Measurements from ENCODE around the gene CDKN1C. TPM values are rescaled to one million over a fixed set of nuclear protein-coding genes. Genes with fewer than 3 reads are reported as not detected.

Gene CDKN1C
- polyA plus RNA-seq, 4 donors = 4.0 to 328 (median 17.7) TPM

DNA sequence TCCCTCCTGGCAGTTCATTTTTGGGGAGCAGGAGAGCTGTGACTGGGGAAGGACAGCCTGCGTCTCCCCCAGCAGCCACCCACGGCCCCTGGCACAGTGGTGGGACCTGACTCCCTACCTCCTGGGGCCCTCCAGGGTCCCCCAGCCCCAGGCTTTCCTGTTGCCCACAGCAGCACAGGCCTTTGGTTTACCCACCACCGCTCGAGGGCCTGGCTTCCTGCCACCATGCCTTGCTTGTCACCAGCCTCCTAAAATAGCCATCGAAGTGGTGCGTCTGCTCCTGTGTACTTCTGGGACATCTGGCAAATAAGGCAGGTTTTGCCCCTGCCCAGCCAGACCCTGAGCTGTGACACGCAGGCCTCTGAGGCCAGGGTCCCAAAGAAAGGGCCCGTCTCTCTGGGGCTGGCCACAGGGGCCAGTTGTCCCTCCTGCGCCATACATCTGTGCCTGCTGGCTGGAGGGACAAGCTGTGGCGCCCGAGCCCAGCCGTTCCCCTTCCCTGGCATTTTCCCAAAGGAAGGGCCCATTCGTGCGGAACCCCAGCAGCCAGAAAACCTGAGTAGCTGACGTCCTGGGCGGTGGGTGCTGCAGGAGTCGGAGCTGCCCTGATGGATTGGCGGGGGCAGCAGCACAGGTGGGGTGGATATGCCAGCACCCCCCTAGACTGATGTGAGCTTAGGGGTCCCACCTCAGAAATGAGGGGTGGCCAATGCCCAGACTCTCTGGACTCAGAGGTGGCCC is 29.1 kb upstream of the CDKN1C start:
- FAIRE-seq = no peak
- no peak overlapping the region for H3K4me3 ChIP-seq (ENCODE audit: low read depth in 1 of 3, low read length in 3 of 3)
- H3K9me3 ChIP-seq (ENCODE audit: control insufficient read depth in 2 of 2, insufficient read depth in 1 of 2, low read depth in 1 of 2, low read length in 1 of 2) = no peaks in the 10 kb centered on the region
- peaks cover 0 to 4% (median 0%) of the 10 kb centered on the region in 3 donors for H3K27me3 ChIP-seq (ENCODE audit: control insufficient read depth in 3 of 3, insufficient read depth in 3 of 3, low read length in 3 of 3)
- H3K36me3 ChIP-seq (ENCODE audit: control insufficient read depth in 3 of 3, insufficient read depth in 2 of 3, low read depth in 1 of 3, low read length in 3 of 3) = peaks cover 0 to 20% (median 0%) of the 10 kb centered on the region in 3 donors
- 76 to 90% (median 81%) methylated on average over 17 to 18 of the region's 18 CpGs for WGBS, 3 donors
- H3K4me1 ChIP-seq (ENCODE audit: control insufficient read depth in 3 of 3, insufficient read depth in 2 of 3, low read depth in 1 of 3, low read length in 2 of 3) = peaks cover 0 to 40% (median 3%) of the 10 kb centered on the region in 3 donors
- H3K27ac ChIP-seq (ENCODE audit: low read depth in 1 of 3, low read length in 2 of 3) = no peak overlapping the region
- peak in 1 of 2 donors; percentile 9 for DNase-seq

DNA sequence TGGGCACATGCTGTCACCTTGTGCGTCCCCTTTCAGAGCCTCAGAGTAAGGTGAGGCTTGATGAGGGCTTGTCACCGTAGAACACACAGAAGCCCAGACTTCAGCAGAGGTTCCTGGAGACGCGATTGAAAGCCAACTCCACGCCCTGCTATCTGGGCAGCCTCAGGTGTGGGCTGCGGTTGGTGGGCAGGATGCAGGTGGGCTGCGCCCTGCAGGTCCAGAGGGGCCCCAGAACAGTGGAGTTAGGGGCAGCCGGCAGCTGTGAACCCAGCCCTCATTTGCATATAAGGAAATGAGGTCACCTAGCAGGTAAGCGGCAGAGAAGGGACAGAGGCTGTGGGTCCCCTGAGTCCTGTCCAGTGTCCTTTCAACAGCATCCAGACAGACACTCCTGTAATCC is 28.2 kb upstream of the CDKN1C start:
- FAIRE-seq (no peak), DNase-seq (peak in 1 of 2 donors; percentile 35)
- Histone ChIP-seq H3K9me3 (ENCODE audit: control insufficient read depth in 2 of 2, insufficient read depth in 1 of 2, low read depth in 1 of 2, low read length in 1 of 2) (no peaks in the 10 kb centered on the region), H3K36me3 (ENCODE audit: control insufficient read depth in 3 of 3, insufficient read depth in 2 of 3, low read depth in 1 of 3, low read length in 3 of 3) (peaks cover 0 to 15% (median 2%) of the 10 kb centered on the region in 3 donors), H3K27me3 (ENCODE audit: control insufficient read depth in 3 of 3, insufficient read depth in 3 of 3, low read length in 3 of 3) (peaks cover 0 to 8% (median 0%) of the 10 kb centered on the region in 3 donors), H3K27ac (ENCODE audit: low read depth in 1 of 3, low read length in 2 of 3) (peak overlapping the region in 2 of 3 donors; percentile 39 to 63), H3K4me1 (ENCODE audit: control insufficient read depth in 3 of 3, insufficient read depth in 2 of 3, low read depth in 1 of 3, low read length in 2 of 3) (peaks cover 0 to 42% (median 3%) of the 10 kb centered on the region in 3 donors), H3K4me3 (ENCODE audit: low read depth in 1 of 3, low read length in 3 of 3) (no peak overlapping the region)
- 23 to 49% (median 39%) methylated on average over 9 of the region's 9 CpGs for WGBS, 3 donors

DNA sequence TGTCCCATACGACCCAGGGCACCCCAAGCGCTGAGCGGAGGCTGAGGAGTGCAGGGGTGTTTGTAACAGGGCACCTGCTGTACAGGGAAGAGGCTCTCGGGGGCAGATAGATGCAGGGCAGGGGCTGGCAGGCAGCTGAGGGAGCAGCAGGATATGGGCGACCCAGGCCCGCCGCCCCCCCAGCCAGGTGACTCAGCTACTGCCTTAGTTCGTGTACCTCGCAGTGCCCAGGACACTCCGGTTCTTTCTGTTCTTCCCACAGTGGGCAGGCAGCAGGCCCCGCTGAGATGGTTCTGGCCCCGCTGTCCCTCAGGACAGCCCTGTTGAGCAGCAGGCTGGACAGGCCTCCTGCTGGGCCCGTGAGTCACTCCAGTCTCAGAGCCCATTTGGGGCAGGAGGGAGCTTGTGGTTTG is 27.4 kb upstream of the CDKN1C start:
- Histone ChIP-seq H3K9me3 (ENCODE audit: control insufficient read depth in 2 of 2, insufficient read depth in 1 of 2, low read depth in 1 of 2, low read length in 1 of 2) (no peaks in the 10 kb centered on the region), H3K27me3 (ENCODE audit: control insufficient read depth in 3 of 3, insufficient read depth in 3 of 3, low read length in 3 of 3) (peaks cover 0 to 16% (median 0%) of the 10 kb centered on the region in 3 donors), H3K27ac (ENCODE audit: low read depth in 1 of 3, low read length in 2 of 3) (peak overlapping the region; percentile 63 to 81 (median 72)), H3K36me3 (ENCODE audit: control insufficient read depth in 3 of 3, insufficient read depth in 2 of 3, low read depth in 1 of 3, low read length in 3 of 3) (peaks cover 0 to 17% (median 8%) of the 10 kb centered on the region in 3 donors), H3K4me1 (ENCODE audit: control insufficient read depth in 3 of 3, insufficient read depth in 2 of 3, low read depth in 1 of 3, low read length in 2 of 3) (peaks cover 0 to 46% (median 3%) of the 10 kb centered on the region in 3 donors), H3K4me3 (ENCODE audit: low read depth in 1 of 3, low read length in 3 of 3) (no peak overlapping the region)
- WGBS, 3 donors = 31 to 66% (median 47%) methylated on average over 12 to 13 of the region's 13 CpGs
- FAIRE-seq (no peak), DNase-seq (no peak)

DNA sequence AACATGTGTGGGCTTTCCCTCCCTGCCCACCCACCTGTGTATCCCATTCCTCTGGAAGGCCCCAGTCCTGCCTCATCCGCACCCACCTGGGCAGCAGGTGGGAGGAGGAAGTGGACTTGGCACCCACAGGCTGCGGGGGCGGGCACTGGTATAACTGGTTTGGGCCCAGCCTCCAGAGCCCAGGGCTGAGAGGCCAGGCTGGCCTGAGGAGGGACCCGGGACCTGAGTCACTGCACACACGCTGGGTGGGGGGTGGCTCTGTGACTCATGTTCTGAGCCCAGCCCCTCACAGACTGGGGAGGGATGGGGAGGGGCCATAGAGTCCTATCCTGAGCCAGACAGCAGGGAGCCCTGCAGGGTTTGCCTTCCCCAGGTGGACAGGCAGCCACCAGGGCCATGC is 26.9 kb upstream of the CDKN1C start:
- no peak for FAIRE-seq
- Histone ChIP-seq H3K27ac (ENCODE audit: low read depth in 1 of 3, low read length in 2 of 3) (peak overlapping the region; percentile 81 to 97 (median 95)), H3K27me3 (ENCODE audit: control insufficient read depth in 3 of 3, insufficient read depth in 3 of 3, low read length in 3 of 3) (peaks cover 0 to 16% (median 0%) of the 10 kb centered on the region in 3 donors), H3K36me3 (ENCODE audit: control insufficient read depth in 3 of 3, insufficient read depth in 2 of 3, low read depth in 1 of 3, low read length in 3 of 3) (peaks cover 0 to 17% (median 8%) of the 10 kb centered on the region in 3 donors), H3K4me3 (ENCODE audit: low read depth in 1 of 3, low read length in 3 of 3) (no peak overlapping the region), H3K4me1 (ENCODE audit: control insufficient read depth in 3 of 3, insufficient read depth in 2 of 3, low read depth in 1 of 3, low read length in 2 of 3) (peaks cover 0 to 46% (median 3%) of the 10 kb centered on the region in 3 donors), H3K9me3 (ENCODE audit: control insufficient read depth in 2 of 2, insufficient read depth in 1 of 2, low read depth in 1 of 2, low read length in 1 of 2) (no peaks in the 10 kb centered on the region)
- WGBS, 3 donors = 12 to 47% (median 33%) methylated on average over 4 to 5 of the region's 5 CpGs
- peak; percentile 97 to 98 for DNase-seq

DNA sequence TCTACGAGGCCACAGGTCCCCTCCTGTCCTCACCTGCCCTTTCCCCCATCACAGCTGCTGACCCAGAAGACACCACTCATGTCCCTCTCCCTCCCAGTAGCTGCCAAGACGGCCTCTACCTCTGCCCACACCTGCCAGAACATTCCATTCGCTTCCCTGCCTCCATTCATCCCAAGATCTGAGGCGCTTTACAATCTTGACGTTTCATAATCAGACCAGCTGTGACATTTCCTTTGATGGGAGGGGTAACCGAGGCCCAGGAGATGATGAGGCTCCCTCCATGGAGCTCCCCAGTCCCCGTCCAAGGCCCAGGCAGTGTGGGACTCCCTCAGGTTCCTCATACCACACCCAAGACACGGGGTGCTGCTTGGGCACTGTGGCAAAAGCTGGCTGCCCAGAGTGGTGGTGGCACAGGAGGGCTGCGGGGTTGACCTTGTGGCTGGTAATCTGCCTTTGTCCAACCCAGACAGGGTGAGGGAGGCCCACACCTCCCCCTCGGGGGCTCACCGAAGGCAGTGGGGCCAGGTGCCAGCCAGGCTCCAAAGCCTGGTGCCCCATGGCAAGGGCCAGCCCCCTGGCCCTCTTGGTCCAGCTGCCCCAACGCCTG is 26.3 kb upstream of the CDKN1C start:
- DNase-seq = peak; percentile 81 to 82
- FAIRE-seq = no peak
- Histone ChIP-seq H3K27ac (ENCODE audit: low read depth in 1 of 3, low read length in 2 of 3) (peak overlapping the region; percentile 81 to 97 (median 95)), H3K9me3 (ENCODE audit: control insufficient read depth in 2 of 2, insufficient read depth in 1 of 2, low read depth in 1 of 2, low read length in 1 of 2) (peaks cover 0 to 5% of the 10 kb centered on the region in 2 donors), H3K4me1 (ENCODE audit: control insufficient read depth in 3 of 3, insufficient read depth in 2 of 3, low read depth in 1 of 3, low read length in 2 of 3) (peaks cover 0 to 46% (median 3%) of the 10 kb centered on the region in 3 donors), H3K36me3 (ENCODE audit: control insufficient read depth in 3 of 3, insufficient read depth in 2 of 3, low read depth in 1 of 3, low read length in 3 of 3) (peaks cover 0 to 19% (median 8%) of the 10 kb centered on the region in 3 donors), H3K27me3 (ENCODE audit: control insufficient read depth in 3 of 3, insufficient read depth in 3 of 3, low read length in 3 of 3) (peaks cover 0 to 16% (median 0%) of the 10 kb centered on the region in 3 donors), H3K4me3 (ENCODE audit: low read depth in 1 of 3, low read length in 3 of 3) (no peak overlapping the region)
- 17 to 67% (median 39%) methylated on average over 12 of the region's 12 CpGs for WGBS, 3 donors

DNA sequence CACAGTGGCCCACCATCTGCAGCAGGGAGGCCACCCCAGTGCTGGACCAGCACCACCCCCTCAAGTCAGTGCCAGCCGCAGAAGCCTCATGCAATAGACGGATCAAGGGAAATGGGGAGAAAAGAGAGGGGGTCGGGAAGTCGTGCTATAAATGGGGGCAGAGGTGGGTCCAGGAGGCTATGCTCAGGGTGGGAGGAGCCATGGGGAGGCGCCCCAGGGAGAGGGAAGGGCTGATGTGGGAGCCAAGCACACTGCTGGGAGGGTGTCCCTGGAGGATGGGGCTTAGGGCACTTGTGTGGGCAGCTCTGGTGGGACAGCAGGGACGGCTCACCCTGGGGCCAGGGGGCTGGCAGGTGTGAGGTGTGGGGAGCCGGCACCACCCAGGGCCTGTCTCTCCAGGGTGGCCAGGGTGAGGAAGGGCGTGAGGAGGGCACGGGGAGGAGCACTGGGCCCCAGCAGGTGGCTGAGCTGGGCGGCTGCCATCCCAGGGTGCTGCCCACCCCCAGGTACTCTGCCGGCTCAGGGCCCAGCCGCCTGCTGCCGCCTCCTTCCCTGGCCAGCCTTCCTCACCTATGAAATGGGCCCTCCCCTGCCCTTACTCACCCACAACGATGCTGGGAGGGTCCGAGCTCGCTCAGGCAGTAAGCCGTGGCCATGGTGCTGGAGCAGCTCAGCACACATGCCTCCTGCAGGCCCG is 25.7 kb upstream of the CDKN1C start:
- H3K27me3 ChIP-seq (ENCODE audit: control insufficient read depth in 3 of 3, insufficient read depth in 3 of 3, low read length in 3 of 3) = peaks cover 0 to 16% (median 0%) of the 10 kb centered on the region in 3 donors
- DNase-seq (peak in 1 of 2 donors; percentile 17), FAIRE-seq (no peak)
- peaks cover 0 to 20% (median 8%) of the 10 kb centered on the region in 3 donors for H3K36me3 ChIP-seq (ENCODE audit: control insufficient read depth in 3 of 3, insufficient read depth in 2 of 3, low read depth in 1 of 3, low read length in 3 of 3)
- H3K9me3 ChIP-seq (ENCODE audit: control insufficient read depth in 2 of 2, insufficient read depth in 1 of 2, low read depth in 1 of 2, low read length in 1 of 2) = peaks cover 0 to 6% of the 10 kb centered on the region in 2 donors
- peaks cover 0 to 46% (median 3%) of the 10 kb centered on the region in 3 donors for H3K4me1 ChIP-seq (ENCODE audit: control insufficient read depth in 3 of 3, insufficient read depth in 2 of 3, low read depth in 1 of 3, low read length in 2 of 3)
- 23 to 67% (median 51%) methylated on average over 11 to 18 of the region's 18 CpGs for WGBS, 3 donors
- H3K4me3 ChIP-seq (ENCODE audit: low read depth in 1 of 3, low read length in 3 of 3) = no peak overlapping the region
- H3K27ac ChIP-seq (ENCODE audit: low read depth in 1 of 3, low read length in 2 of 3) = peak overlapping the region; percentile 81 to 97 (median 95)

DNA sequence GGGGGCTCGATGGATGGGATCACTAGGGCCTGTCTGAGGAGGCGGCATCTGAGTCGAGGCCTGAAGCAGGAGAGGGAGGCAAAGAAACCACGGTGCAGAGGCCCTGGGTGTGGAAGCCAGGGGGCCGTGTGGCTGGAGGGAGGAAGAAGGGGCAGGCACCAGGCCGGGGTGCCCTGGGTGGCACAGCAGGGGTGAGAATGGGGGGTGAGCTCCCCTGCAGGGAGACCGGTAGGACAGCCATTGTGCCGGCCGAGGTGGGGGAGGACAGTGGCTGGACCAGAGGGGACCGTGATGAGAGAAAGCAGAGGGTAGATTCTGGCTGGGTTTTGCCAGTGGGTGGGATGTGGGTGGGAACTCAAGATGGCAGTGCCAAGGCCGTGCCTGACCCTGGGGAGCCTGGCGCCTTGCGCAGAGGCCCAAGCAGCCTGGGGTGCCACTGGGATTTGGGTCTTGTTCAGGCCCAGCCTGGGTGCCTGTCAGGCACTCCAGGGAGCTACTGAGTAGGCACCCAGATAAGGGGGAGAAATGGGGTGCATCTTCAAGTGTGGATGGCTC is 24.9 kb upstream of the CDKN1C start:
- peak overlapping the region in 2 of 3 donors; percentile 95 to 97 for H3K27ac ChIP-seq (ENCODE audit: low read depth in 1 of 3, low read length in 2 of 3)
- peaks cover 0 to 17% (median 8%) of the 10 kb centered on the region in 3 donors for H3K36me3 ChIP-seq (ENCODE audit: control insufficient read depth in 3 of 3, insufficient read depth in 2 of 3, low read depth in 1 of 3, low read length in 3 of 3)
- no peak for DNase-seq
- WGBS, 3 donors = 86 to 87% (median 87%) methylated on average over 10 to 13 of the region's 13 CpGs
- FAIRE-seq = no peak
- peaks cover 0 to 16% (median 0%) of the 10 kb centered on the region in 3 donors for H3K27me3 ChIP-seq (ENCODE audit: control insufficient read depth in 3 of 3, insufficient read depth in 3 of 3, low read length in 3 of 3)
- H3K4me3 ChIP-seq (ENCODE audit: low read depth in 1 of 3, low read length in 3 of 3) = no peak overlapping the region
- peaks cover 0 to 6% of the 10 kb centered on the region in 2 donors for H3K9me3 ChIP-seq (ENCODE audit: control insufficient read depth in 2 of 2, insufficient read depth in 1 of 2, low read depth in 1 of 2, low read length in 1 of 2)
- H3K4me1 ChIP-seq (ENCODE audit: control insufficient read depth in 3 of 3, insufficient read depth in 2 of 3, low read depth in 1 of 3, low read length in 2 of 3) = peaks cover 0 to 46% (median 3%) of the 10 kb centered on the region in 3 donors
